A204.1 (cell line): ENCODE measurements around the gene DDX25.
"Not testable (repeated sequence)": the region's sequence is repeated elsewhere in the genome, so short reads cannot be mapped to it uniquely, and the experiment has no call there.

Source experiments
- FAIRE-seq: peaks from 2 replicates; lab custom pipeline; 2012; peaks lifted over from hg19 to GRCh38; lab: Jason Lieb, UNC

The DDX25 gene

GRCh38 chr11:125904678-125905077 lies 370 bp downstream of the DDX25 start:
- no peak for FAIRE-seq

- FAIRE-seq: no peak
Observed at GRCh38 chr11:125910226-125910849, 6.0 kb downstream of the DDX25 start.

GRCh38 chr11:125914601-125915000 lies 10.3 kb downstream of the DDX25 start:
- FAIRE-seq: not testable (repeated sequence)

- FAIRE-seq: no peak
Observed at GRCh38 chr11:125916683-125917347, 12.5 kb downstream of the DDX25 start.

- FAIRE-seq: no peak
Observed at GRCh38 chr11:125918140-125918840, 14.0 kb downstream of the DDX25 start.

GRCh38 chr11:125921042-125921441 lies 16.7 kb downstream of the DDX25 start:
- FAIRE-seq: no peak

- no peak for FAIRE-seq
Observed at GRCh38 chr11:125922156-125922555, 17.8 kb downstream of the DDX25 start.

- peak; percentile 76 for FAIRE-seq
Observed at GRCh38 chr11:125923012-125923579, 18.8 kb downstream of the DDX25 start.

GRCh38 chr11:125923633-125924032 lies 19.3 kb downstream of the DDX25 start:
- FAIRE-seq: no peak

- no peak for FAIRE-seq
Observed at GRCh38 chr11:125924384-125925007, 20.2 kb downstream of the DDX25 start.

GRCh38 chr11:125925247-125925740 lies 21.0 kb downstream of the DDX25 start:
- FAIRE-seq: no peak

- FAIRE-seq: no peak
Observed at GRCh38 chr11:125925804-125926203, 21.5 kb downstream of the DDX25 start.

GRCh38 chr11:125926682-125927081 lies 22.4 kb downstream of the DDX25 start:
- FAIRE-seq: no peak

GRCh38 chr11:125929445-125930075 lies 25.3 kb downstream of the DDX25 start:
- no peak for FAIRE-seq

- no peak for FAIRE-seq
Observed at GRCh38 chr11:125930076-125930450, 25.8 kb downstream of the DDX25 start.

GRCh38 chr11:125931116-125931515 lies 26.8 kb downstream of the DDX25 start:
- no peak for FAIRE-seq

- no peak for FAIRE-seq
Observed at GRCh38 chr11:125931668-125932067, 27.4 kb downstream of the DDX25 start.

GRCh38 chr11:125932301-125932700 lies 28.0 kb downstream of the DDX25 start:
- no peak for FAIRE-seq

GRCh38 chr11:125933030-125933813 lies 28.9 kb downstream of the DDX25 start:
- FAIRE-seq: no peak

GRCh38 chr11:125934473-125934872 lies 30.2 kb downstream of the DDX25 start:
- no peak for FAIRE-seq

- FAIRE-seq: no peak
Observed at GRCh38 chr11:125935056-125935455, 30.7 kb downstream of the DDX25 start.
